HEK293 (cell line): Measurements from ENCODE around the gene BLOC1S1.

Experiments used
- CTCF ChIA-PET: fragments of 350-600 bp; formaldehyde crosslinking; extraction: SDS; loops from one replicate; lab custom pipeline; 2021; ENCODE audit warnings: antibody characterized with exemption; lab: Yijun Ruan, JAX
- POLR2A ChIA-PET: fragments of 300-600 bp; formaldehyde crosslinking; extraction: SDS; loops from one replicate; lab custom pipeline; 2020; ENCODE audit warnings: antibody characterized with exemption, inconsistent platforms; lab: Yijun Ruan, JAX
- H3K27ac ChIP-seq: fragments of 200-500 bp; sonication (Bioruptor generic); 2 replicates; pipeline ENCODE4 v1.5.1; 2014; ENCODE audit warnings: low read depth, low read length, control low read depth, inconsistent platforms; ENCODE audit errors: extremely low read depth
- H3K36me3 ChIP-seq, 2 experiments: fragments of 200-500 bp in 1 of 2; sonication (Bioruptor generic) in 1 of 2; 1 replicate in 1 of 2; 2 replicates in 1 of 2; pipeline ENCODE4 v1.5.1; 2014 to 2017; ENCODE audit warnings: inconsistent platforms in 2 of 2, low read length in 2 of 2; ENCODE audit not compliant: control insufficient read depth in 2 of 2, insufficient read depth in 1 of 2
- H3K4me1 ChIP-seq: fragments of 200-500 bp; sonication (Bioruptor generic); 2 replicates; pipeline ENCODE4 v1.5.1; 2014; ENCODE audit warnings: mild to moderate bottlenecking, low read length, inconsistent platforms; ENCODE audit not compliant: control insufficient read depth, insufficient read depth
- H3K4me3 ChIP-seq: 2 replicates; pipeline ENCODE4 v1.5.1; 2011; ENCODE audit warnings: low read depth, mild to moderate bottlenecking, control low read depth, low read length, moderate library complexity
- H3K9me3 ChIP-seq: fragments of 200-500 bp; sonication (Bioruptor generic); 2 replicates; pipeline ENCODE4 v1.5.1; 2014; ENCODE audit warnings: low read depth, low read length, inconsistent platforms; ENCODE audit not compliant: control insufficient read depth, insufficient read depth
- EGR2 ChIP-seq: fragments of 450-650 bp; formaldehyde crosslinking; IDR thresholded peaks from 2 replicates; pipeline ENCODE4 v1.5.1; 2016; ENCODE audit warnings: low read depth, missing biosample characterization, missing genetic modification characterization
- GLIS2 ChIP-seq: fragments of 450-650 bp; formaldehyde crosslinking; IDR thresholded peaks from 2 replicates; pipeline ENCODE4 v1.5.1; 2016; ENCODE audit warnings: missing biosample characterization, missing genetic modification characterization
- OSR2 ChIP-seq: fragments of 450-650 bp; formaldehyde crosslinking; IDR thresholded peaks from 2 replicates; pipeline ENCODE4 v1.5.1; 2016; ENCODE audit warnings: missing biosample characterization, missing genetic modification characterization
- PBX3 ChIP-seq: sonication (generic); formaldehyde crosslinking; IDR thresholded peaks from 2 replicates; pipeline ENCODE4 v1.8.1; 2022; ENCODE audit warnings: mild to moderate bottlenecking, moderate library complexity, missing genetic modification reagents
- ZFHX2 ChIP-seq: fragments of 450-650 bp; formaldehyde crosslinking; conservative IDR thresholded peaks from 2 replicates; pipeline ENCODE4 v1.5.1; 2016; ENCODE audit warnings: missing biosample characterization, missing genetic modification characterization
- ZNF558 ChIP-seq: fragments of 450-650 bp; formaldehyde crosslinking; IDR thresholded peaks from 2 replicates; pipeline ENCODE4 v1.5.1; 2016; ENCODE audit warnings: missing biosample characterization, missing genetic modification characterization
- ZNF626 ChIP-seq: fragments of 450-650 bp; sonication (Bioruptor Pico); formaldehyde crosslinking; IDR thresholded peaks from 2 replicates; pipeline ENCODE4 v1.5.1; 2018; ENCODE audit warnings: missing biosample characterization, missing genetic modification characterization, inconsistent platforms
- ZNF664 ChIP-seq: fragments of 450-650 bp; formaldehyde crosslinking; IDR thresholded peaks from 2 replicates; pipeline ENCODE4 v1.5.1; 2016; ENCODE audit warnings: missing biosample characterization, missing genetic modification characterization
- ZSCAN16 ChIP-seq: fragments of 450-650 bp; formaldehyde crosslinking; IDR thresholded peaks from 2 replicates; pipeline ENCODE4 v1.5.1; 2016; ENCODE audit warnings: missing biosample characterization, missing genetic modification characterization
- TF ChIP-seq, protein P1 (sequence below): fragments of 450-650 bp; formaldehyde crosslinking; conservative IDR thresholded peaks from 2 replicates; pipeline ENCODE4 v1.5.1; 2016; ENCODE audit warnings: low read depth, missing biosample characterization, missing genetic modification characterization

Gene BLOC1S1

DNA sequence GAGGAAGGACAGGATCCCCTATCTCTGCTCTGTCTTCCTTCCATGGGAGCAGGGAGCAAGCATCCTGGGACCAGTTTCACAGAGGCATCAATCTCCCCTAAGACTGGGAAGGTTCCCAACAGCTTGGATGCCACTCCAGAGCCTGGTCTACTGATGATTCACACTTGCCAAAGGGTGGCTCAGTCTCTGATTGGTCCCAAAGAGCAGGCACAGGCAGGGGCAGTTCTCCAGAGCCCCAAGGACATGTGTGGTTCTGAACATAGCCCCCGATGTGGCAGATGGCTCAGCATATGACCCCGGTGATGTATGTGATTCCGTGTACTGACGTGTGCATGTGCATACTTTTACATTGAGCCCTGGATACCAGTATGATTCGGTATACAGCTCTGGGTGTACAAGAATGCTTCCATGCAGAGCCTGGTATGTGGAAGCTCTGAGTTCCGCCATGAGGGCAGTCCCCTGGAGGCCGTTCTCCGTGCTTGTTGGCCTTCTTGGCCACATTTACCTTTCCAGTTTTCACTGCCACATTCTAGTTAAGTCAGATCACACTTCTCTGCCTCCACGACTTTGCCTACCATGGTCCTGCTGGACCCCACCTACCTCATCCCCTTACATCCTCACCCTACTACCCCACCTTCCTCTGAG, 29.4 kb upstream of the BLOC1S1 start (continued):
- no peak for TF ChIP-seq GLIS2 (tag by site-specific recombination)
- TF ChIP-seq PBX3 (CRISPR knock-in tag): no peak
- TF ChIP-seq ZNF626 (tag by site-specific recombination): no peak
- TF ChIP-seq, protein P1, sequence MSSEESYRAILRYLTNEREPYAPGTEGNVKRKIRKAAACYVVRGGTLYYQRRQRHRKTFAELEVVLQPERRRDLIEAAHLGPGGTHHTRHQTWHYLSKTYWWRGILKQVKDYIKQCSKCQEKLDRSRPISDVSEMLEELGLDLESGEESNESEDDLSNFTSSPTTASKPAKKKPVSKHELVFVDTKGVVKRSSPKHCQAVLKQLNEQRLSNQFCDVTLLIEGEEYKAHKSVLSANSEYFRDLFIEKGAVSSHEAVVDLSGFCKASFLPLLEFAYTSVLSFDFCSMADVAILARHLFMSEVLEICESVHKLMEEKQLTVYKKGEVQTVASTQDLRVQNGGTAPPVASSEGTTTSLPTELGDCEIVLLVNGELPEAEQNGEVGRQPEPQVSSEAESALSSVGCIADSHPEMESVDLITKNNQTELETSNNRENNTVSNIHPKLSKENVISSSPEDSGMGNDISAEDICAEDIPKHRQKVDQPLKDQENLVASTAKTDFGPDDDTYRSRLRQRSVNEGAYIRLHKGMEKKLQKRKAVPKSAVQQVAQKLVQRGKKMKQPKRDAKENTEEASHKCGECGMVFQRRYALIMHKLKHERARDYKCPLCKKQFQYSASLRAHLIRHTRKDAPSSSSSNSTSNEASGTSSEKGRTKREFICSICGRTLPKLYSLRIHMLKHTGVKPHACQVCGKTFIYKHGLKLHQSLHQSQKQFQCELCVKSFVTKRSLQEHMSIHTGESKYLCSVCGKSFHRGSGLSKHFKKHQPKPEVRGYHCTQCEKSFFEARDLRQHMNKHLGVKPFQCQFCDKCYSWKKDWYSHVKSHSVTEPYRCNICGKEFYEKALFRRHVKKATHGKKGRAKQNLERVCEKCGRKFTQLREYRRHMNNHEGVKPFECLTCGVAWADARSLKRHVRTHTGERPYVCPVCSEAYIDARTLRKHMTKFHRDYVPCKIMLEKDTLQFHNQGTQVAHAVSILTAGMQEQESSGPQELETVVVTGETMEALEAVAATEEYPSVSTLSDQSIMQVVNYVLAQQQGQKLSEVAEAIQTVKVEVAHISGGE (tag by site-specific recombination): no peak

DNA sequence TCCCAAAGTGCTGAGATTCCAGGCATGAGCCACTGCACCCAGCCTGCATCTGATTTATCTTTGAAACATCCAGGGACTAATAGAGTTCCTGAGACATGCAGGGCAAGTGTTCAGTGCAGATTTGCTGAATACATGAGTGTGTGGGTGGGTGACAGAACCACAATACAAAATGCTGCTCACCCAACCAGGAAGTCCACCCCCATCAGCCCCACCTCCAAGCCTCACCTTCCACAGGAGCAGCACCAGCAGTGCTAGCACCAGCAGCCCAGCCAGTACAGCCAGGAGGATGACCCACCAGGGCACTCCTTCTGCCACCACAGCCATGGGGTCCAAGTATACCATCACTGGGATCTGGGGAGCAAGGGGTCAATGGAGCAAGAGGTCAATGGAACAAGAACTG, 28.1 kb upstream of the BLOC1S1 start:
- Histone ChIP-seq H3K4me1 (no peaks in the 10 kb centered on the region), H3K9me3 (no peaks in the 10 kb centered on the region), H3K4me3 (no peak overlapping the region), H3K27ac (no peak overlapping the region), H3K36me3 (peaks cover 0 to 3% of the 10 kb centered on the region in 2 experiments; a peak in 1 of 3 replicates)
- ChIA-PET POLR2A (no interaction called here), CTCF (interaction anchor here (0.6 to 2.2 kb wide), 2 partner anchors 18 kb away, joined by 4 to 9 read pairs; no protein-coding TSS in a partner anchor)
- TF ChIP-seq ZNF558 (tag by site-specific recombination) (no peak), EGR2 (tag by site-specific recombination) (peak; percentile 53; the same call in 1 of the 2 replicates), ZFHX2 (peak; percentile 44; the same call in 1 of the 2 replicates)

GRCh38 chr12:55688716-55689655, 26.9 kb upstream of the BLOC1S1 start:
- no peak overlapping the region for H3K4me3 ChIP-seq
- POLR2A ChIA-PET: no interaction called here
- H3K27ac ChIP-seq: no peak overlapping the region
- peaks cover 0 to 7% of the 10 kb centered on the region in 2 experiments; a peak in 1 of 3 replicates for H3K36me3 ChIP-seq
- CTCF ChIA-PET: interaction anchor here (0.5 to 2.2 kb wide), 3 partner anchors 17 to 425 kb away, joined by 3 to 9 read pairs (median 4); no protein-coding TSS in a partner anchor
- TF ChIP-seq ZNF664: peak; percentile 90
- no peak for TF ChIP-seq OSR2 (tag by site-specific recombination)
- TF ChIP-seq, all 188 proteins: peak for 1
- no peaks in the 10 kb centered on the region for H3K4me1 ChIP-seq
- no peaks in the 10 kb centered on the region for H3K9me3 ChIP-seq

- no peaks in the 10 kb centered on the region for H3K4me1 ChIP-seq
- CTCF ChIA-PET: interaction anchor here (0.9 kb wide), 1 partner anchor 13 kb away, joined by 6 read pairs; no protein-coding TSS in a partner anchor
- peaks cover 0 to 6% of the 10 kb centered on the region in 2 experiments; a peak in 1 of 3 replicates for H3K36me3 ChIP-seq
Observed at GRCh38 chr12:55692631-55693322, 23.1 kb upstream of the BLOC1S1 start.

More at GRCh38 chr12:55692631-55693322, 23.1 kb upstream of the BLOC1S1 start:
- Histone ChIP-seq H3K9me3 (no peaks in the 10 kb centered on the region), H3K4me3 (no peak overlapping the region), H3K27ac (no peak overlapping the region)
- no peak for TF ChIP-seq ZSCAN16
- POLR2A ChIA-PET: interaction anchor here (0.7 to 1.7 kb wide), 2 partner anchors 14 to 47 kb away, joined by 4 read pairs; no protein-coding TSS in a partner anchor
